AG08395 (cell line): ENCODE measurements around the gene SULT1C4.
"Not testable (repeated sequence)": the region's sequence is repeated elsewhere in the genome, so short reads cannot be mapped to it uniquely, and the experiment has no call there.

Experiments used
- DNase-seq: peaks from one replicate; pipeline ENCODE4 v3.0.0; 2012; ENCODE audit warnings: mixed read lengths, low spot score

The SULT1C4 gene

DNA sequence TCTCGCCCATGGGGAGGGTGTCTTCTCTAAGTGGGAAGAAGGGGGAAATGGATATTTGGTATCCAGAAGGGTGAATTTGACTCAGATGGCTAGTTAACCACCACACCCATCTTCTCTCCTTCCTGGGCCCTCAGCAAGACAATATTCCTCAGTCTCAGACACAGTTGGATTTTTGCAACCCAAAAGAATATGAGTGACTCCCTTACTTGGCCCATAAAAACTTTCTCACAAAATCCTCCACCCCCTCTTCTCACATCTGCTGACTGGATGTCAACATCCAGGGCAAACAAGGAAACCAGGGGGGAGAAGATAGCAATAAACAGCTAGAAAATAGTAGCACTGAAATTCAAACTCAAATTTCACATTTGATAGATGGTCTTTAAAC lies 35.9 kb downstream of the SULT1C4 start:
- no peak for DNase-seq

DNA sequence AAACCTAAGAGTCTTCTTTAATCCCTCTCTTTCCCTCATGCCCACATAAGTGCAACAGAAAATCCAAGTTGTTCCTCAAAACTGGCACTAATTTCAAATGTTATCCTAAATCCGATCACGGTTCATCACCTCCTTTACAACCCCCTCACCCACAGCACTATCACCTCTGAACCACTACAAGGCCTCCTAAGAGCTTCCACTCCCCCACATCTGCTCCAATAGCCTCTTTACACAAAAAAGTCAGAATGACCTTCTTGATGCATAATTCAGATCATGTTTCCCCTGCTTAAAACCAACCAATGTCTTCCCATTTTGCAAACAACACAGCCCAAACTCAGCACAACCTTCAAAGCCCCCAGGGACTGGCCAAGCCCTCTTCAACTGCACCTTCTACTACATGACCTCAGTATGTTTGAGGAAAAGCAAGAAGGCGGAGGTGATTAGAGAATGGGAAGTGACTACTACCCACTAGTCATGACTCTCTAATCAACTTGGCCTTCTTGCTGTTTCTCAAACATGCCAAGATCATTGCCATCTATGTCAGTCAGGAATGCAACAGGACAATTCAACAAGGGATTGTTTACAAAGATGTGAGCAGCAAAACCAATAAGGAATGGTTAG lies 36.6 kb downstream of the SULT1C4 start:
- no peak for DNase-seq

DNA sequence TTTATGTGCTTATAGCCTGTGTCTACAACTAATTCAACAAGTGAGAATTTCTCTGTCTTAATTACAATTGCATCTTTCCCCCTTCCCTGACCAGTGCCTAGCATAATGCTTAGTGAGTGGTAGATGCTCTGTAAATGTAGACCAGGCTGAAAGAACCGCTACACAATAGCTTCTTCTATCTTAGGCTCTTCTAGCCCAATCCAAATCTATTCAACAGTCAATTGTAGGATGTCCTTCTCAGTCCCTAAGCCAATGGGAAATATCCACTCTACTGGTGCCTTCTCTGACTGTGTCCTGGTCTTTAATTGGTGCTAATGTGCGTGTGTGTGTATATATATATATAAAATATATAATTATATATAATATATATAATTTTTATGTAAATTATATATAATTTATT lies 37.2 kb downstream of the SULT1C4 start:
- no peak for DNase-seq

DNA sequence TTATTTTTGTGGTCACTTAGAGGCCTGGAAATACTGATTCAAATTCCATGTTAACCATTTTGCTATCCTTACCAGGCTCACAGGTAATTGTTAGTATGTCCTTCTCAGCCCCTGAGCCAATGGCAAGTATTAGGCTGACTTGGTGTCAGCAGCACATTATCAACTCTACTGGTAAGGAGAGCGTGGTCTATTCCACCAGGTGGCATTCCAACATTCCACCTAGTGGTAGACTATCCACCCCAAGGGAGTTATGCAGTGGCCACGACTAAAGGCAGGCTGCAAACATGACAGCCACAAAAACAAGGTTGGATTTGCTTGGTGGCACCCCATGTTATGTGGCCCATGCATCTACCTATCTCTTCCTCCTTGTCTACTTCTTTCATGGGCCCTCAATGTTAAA lies 39.5 kb downstream of the SULT1C4 start:
- DNase-seq, result no peak

DNA sequence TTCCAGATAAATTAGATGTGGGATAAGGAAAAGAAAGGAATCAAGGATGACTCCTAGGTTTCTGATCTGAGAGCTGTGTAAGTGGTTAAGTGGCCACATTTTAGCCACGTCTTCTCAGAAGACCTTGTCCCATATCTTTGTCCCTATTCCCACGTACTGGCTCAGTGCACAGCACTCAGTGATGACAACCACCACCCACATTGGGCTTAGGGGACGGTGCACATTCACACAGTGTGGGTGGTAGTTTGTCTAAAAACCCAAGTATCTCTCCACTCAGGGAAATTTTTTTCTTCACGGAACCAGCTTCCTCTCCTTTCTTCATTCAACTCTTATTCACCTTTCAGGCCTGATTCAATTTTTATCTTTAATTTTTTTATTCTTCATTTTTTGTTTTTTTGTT lies 40.7 kb downstream of the SULT1C4 start:
- no peak for DNase-seq

DNA sequence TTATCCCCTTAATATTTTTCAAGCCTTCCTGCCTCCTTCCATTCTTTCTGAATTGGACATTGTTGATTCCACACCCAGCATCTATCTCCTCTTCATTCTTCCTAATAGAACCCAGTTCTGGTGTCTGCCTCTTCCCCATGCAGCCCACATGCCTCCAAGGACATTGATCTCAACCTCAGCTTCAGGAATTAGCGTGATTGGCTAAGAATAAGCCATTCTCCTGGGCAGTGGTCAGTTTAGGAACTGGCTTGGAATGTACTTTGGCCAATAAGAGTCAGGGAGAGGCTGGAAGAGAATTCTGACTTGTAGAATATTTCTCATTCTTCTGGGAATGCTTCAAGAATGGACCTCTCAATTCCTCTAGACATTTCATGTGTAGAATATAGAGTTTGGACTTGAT lies 45.3 kb downstream of the SULT1C4 start:
- DNase-seq, result no peak

DNA sequence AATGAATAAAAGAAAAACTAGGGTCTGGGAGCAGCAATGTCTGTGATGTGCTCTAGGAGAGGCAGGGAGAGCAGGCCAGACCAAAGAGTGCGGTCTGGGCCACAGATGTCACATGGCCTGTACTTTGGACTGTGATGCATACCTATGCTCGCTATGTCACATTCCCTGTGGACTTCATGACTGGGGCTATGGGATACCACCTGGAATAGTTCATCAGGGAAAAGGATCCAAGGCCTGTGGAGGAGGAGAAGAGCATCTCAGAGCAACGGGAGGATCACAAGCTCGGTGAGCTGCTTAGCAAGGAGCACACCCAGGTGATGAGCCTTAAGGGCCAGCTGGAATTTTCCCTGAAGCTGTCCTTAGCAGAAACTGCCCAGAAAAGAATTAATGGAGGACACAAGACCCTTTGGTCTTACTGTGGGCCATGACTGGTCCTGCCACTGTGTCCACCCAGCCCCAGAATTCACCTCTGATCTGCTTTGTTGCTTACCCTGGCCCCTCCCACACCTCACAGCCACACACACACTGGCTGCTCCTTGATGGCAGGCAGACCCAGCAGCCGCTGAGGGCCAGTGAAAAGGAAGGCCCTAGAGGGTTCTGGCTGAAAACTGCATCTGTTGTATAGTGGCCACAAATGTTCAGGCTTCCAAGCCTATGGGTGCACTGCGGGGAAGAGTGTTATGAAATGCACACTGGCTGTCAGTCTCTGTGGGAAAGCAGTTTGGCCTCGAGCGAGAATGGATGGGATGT lies 45.9 kb downstream of the SULT1C4 start:
- DNase-seq, result no peak

DNA sequence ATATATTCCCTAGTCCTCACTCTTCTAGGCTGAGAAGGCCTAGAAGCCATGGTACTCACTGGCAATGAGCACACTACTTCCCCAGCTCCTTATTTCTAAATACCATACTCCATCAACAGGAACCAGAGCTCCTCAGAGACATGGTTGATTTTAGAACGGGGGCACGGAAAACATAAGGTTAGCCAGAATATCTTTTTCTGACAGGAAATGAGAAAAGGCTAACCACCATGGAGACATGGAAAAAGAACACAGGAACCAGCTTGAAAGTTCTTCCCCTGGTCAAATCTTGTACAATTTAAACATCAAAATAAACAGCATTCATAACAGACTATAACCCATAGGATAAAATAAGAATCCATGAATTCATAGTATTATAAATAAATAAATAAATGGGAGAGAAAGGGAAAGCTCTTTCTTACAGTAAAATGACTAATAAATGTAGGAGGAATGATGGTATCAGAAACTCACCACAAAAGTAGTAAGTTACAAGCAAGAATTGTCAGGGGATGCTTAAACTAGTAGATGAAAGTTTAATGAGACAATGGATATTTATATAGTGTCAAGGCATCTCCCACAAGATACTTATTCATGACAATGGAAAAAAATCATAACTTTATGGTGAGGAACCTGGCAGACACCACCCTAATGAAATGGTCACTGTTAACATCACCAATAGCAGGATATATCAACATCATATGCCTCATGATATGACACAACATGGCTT lies 50.7 kb downstream of the SULT1C4 start:
- no peak for DNase-seq

DNA sequence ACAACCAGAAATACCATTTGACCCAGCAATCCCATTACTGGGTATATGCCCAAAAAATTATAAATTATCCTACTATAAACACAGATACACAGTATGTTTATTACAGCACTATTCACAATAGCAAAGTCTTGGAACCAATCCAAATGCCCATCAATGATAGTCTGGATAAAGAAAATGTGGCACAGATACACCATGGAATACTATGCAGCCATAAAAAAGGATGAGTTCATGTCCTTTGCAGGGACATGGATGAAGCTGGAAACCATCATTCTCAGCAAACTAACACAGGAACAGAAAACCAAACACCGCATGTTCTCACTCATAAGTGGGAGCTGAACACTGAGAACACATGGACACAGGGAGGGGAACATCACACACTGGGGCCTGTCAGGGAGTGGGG lies 57.8 kb downstream of the SULT1C4 start:
- DNase-seq, result not testable (repeated sequence)

DNA sequence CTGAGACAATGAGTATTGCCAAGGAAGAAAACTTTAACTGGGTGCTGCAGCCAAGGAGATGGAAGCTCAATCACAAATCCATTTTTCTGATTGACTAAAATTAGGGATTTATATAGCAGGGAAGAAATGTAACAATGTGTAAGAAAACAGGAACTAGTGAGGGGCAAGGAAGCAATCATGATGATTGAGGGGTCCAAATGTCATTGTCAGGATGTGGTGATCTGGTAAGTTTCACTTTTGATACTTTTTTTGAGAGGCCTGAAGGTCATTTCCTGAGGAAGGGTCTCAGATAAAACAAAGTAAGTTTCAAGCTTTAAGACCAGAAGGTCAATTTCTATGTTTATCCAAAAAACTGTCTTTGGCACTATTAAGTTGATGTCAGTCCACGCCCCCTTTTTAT lies 59.2 kb downstream of the SULT1C4 start:
- DNase-seq, result no peak
